WTC11 (cell line): ENCODE measurements around the gene SLC25A45. TPM values are rescaled to one million over a fixed set of nuclear protein-coding genes. Genes with fewer than 3 reads are reported as not detected.

ENCODE experiments used
- ATF2 ChIP-seq: sonication (generic); formaldehyde crosslinking; IDR thresholded peaks from 2 replicates; pipeline ENCODE4 v1.8.1; 2022; ENCODE audit warnings: low read depth, missing genetic modification reagents, borderline replicate concordance
- CREM ChIP-seq: sonication (generic); formaldehyde crosslinking; IDR thresholded peaks from 2 replicates; pipeline ENCODE4 v1.8.1; 2022; ENCODE audit warnings: mild to moderate bottlenecking, missing genetic modification reagents, moderate library complexity
- EMX1 ChIP-seq: fragments of 250-450 bp; sonication (Bioruptor Pico); IDR thresholded peaks from 2 replicates; pipeline ENCODE4 v1.8.0; 2021; ENCODE audit warnings: mild to moderate bottlenecking
- ERG ChIP-seq: fragments of 250-450 bp; sonication (Bioruptor Pico); IDR thresholded peaks from 2 replicates; pipeline ENCODE4 v1.8.0; 2021; ENCODE audit warnings: mild to moderate bottlenecking
- ESRRA ChIP-seq: sonication (generic); formaldehyde crosslinking; IDR thresholded peaks from 2 replicates; pipeline ENCODE4 v1.8.1; 2022; ENCODE audit warnings: mild to moderate bottlenecking, missing genetic modification reagents, borderline replicate concordance
- FOXK1 ChIP-seq: sonication (generic); formaldehyde crosslinking; IDR thresholded peaks from 2 replicates; pipeline ENCODE4 v1.8.0; 2022; ENCODE audit warnings: mild to moderate bottlenecking, moderate library complexity, missing genetic modification reagents
- GRHL2 ChIP-seq: fragments of 250-450 bp; sonication (Bioruptor Pico); IDR thresholded peaks from 2 replicates; pipeline ENCODE4 v1.8.0; 2022; ENCODE audit warnings: mild to moderate bottlenecking, moderate library complexity; ENCODE audit not compliant: insufficient replicate concordance, severe bottlenecking
- GTF2I ChIP-seq: fragments of 250-450 bp; sonication (Bioruptor Pico); conservative IDR thresholded peaks from 2 replicates; pipeline ENCODE4 v1.4.0; 2021; ENCODE audit warnings: mild to moderate bottlenecking
- HMGA2 ChIP-seq: fragments of 250-450 bp; sonication (Bioruptor Pico); IDR thresholded peaks from 2 replicates; pipeline ENCODE4 v1.4.0; 2021; ENCODE audit warnings: mild to moderate bottlenecking, moderate library complexity
- IRF2 ChIP-seq: sonication (generic); formaldehyde crosslinking; IDR thresholded peaks from 2 replicates; pipeline ENCODE4 v1.8.0; 2022; ENCODE audit warnings: low read depth, missing genetic modification reagents, borderline replicate concordance
- JUN ChIP-seq: sonication (generic); formaldehyde crosslinking; IDR thresholded peaks from 2 replicates; pipeline ENCODE4 v1.8.0; 2023; ENCODE audit warnings: mild to moderate bottlenecking, missing genetic modification reagents
- MXD4 ChIP-seq: fragments of 250-450 bp; sonication (Bioruptor Pico); IDR thresholded peaks from 2 replicates; pipeline ENCODE4 v1.8.0; 2021; ENCODE audit warnings: mild to moderate bottlenecking, moderate library complexity, borderline replicate concordance
- MYBL2 ChIP-seq: sonication (generic); formaldehyde crosslinking; IDR thresholded peaks from 2 replicates; pipeline ENCODE4 v1.8.1; 2023; ENCODE audit warnings: mild to moderate bottlenecking, moderate library complexity, missing genetic modification reagents
- NFE2L1 ChIP-seq: sonication (generic); formaldehyde crosslinking; IDR thresholded peaks from 2 replicates; pipeline ENCODE4 v1.8.1; 2023; ENCODE audit warnings: missing genetic modification reagents
- PREB ChIP-seq: sonication (generic); formaldehyde crosslinking; IDR thresholded peaks from 2 replicates; pipeline ENCODE4 v1.8.1; 2022; ENCODE audit warnings: mild to moderate bottlenecking, missing genetic modification reagents, moderate library complexity, borderline replicate concordance
- PRRX2 ChIP-seq: fragments of 250-450 bp; sonication (Bioruptor Pico); IDR thresholded peaks from 2 replicates; pipeline ENCODE4 v1.8.0; 2021; ENCODE audit warnings: mild to moderate bottlenecking
- RELA ChIP-seq: sonication (generic); formaldehyde crosslinking; IDR thresholded peaks from 2 replicates; pipeline ENCODE4 v1.8.1; 2022; ENCODE audit warnings: missing genetic modification reagents, mild to moderate bottlenecking, borderline replicate concordance
- RORB ChIP-seq: fragments of 250-450 bp; sonication (Bioruptor Pico); IDR thresholded peaks from 2 replicates; pipeline ENCODE4 v1.9.0; 2021; ENCODE audit warnings: mild to moderate bottlenecking
- SOX15 ChIP-seq: fragments of 250-450 bp; sonication (Bioruptor Pico); IDR thresholded peaks from 2 replicates; pipeline ENCODE4 v1.9.0; 2021; ENCODE audit warnings: mild to moderate bottlenecking
- STAT6 ChIP-seq: sonication (generic); formaldehyde crosslinking; conservative IDR thresholded peaks from 2 replicates; pipeline ENCODE4 v1.8.1; 2023; ENCODE audit warnings: mild to moderate bottlenecking, low read depth, missing genetic modification reagents, moderate library complexity
- TP53 ChIP-seq: sonication (generic); formaldehyde crosslinking; IDR thresholded peaks from 2 replicates; pipeline ENCODE4 v1.8.1; 2023; ENCODE audit warnings: mild to moderate bottlenecking, missing genetic modification reagents
- ZBTB21 ChIP-seq: sonication (generic); formaldehyde crosslinking; IDR thresholded peaks from 2 replicates; pipeline ENCODE4 v1.8.1; 2023; ENCODE audit warnings: mild to moderate bottlenecking, missing genetic modification reagents, borderline replicate concordance
- ZNF121 ChIP-seq: sonication (generic); formaldehyde crosslinking; IDR thresholded peaks from 2 replicates; pipeline ENCODE4 v1.8.0; 2023; ENCODE audit warnings: missing genetic modification reagents
- ZNF416 ChIP-seq: fragments of 250-450 bp; sonication (Bioruptor Pico); IDR thresholded peaks from 2 replicates; pipeline ENCODE4 v1.9.0; 2021; ENCODE audit warnings: mild to moderate bottlenecking, inconsistent platforms
- ZNF532 ChIP-seq: fragments of 250-450 bp; sonication (Bioruptor Pico); IDR thresholded peaks from 2 replicates; pipeline ENCODE4 v1.9.0; 2021; ENCODE audit warnings: mild to moderate bottlenecking, borderline replicate concordance
- ZSCAN18 ChIP-seq: fragments of 250-450 bp; sonication (Bioruptor Pico); IDR thresholded peaks from 2 replicates; pipeline ENCODE4 v2.1.2; 2022; ENCODE audit warnings: mild to moderate bottlenecking, moderate library complexity
- total RNA-seq: library from RNA; stranded (reverse); gene quantifications from 3 replicates; pipeline ENCODE4 v1.2.3, GENCODE V29; 2021

Gene SLC25A45
- total RNA-seq, 1 experiment from 2014 or later: 1.7 TPM

- TF ChIP-seq PREB (CRISPR knock-in tag) (no peak), HMGA2 (CRISPR knock-in tag) (no peak), ZSCAN18 (CRISPR knock-in tag) (no peak), MXD4 (CRISPR knock-in tag) (no peak), MYBL2 (no peak), ZNF532 (peak; percentile 81; the same call in 1 of the 2 replicates), GRHL2 (CRISPR knock-in tag) (no peak), ZBTB21 (CRISPR knock-in tag) (no peak), ERG (CRISPR knock-in tag) (no peak; the same call in 1 of the 2 replicates), ESRRA (no peak), FOXK1 (peak; percentile 42; the same call in 1 of the 2 replicates), ATF2 (no peak), STAT6 (CRISPR knock-in tag) (no peak), PRRX2 (peak; percentile 9; the same call in 1 of the 2 replicates), SOX15 (CRISPR knock-in tag) (no peak), ZNF416 (CRISPR knock-in tag) (peak; percentile 46), RORB (CRISPR knock-in tag) (no peak), JUN (CRISPR knock-in tag) (peak; percentile 68; the same call in 1 of the 2 replicates), GTF2I (CRISPR knock-in tag) (no peak), IRF2 (CRISPR knock-in tag) (no peak), NFE2L1 (CRISPR knock-in tag) (no peak), EMX1 (CRISPR knock-in tag) (peak; percentile 64; the same call in 1 of the 2 replicates), CREM (0 out of 2 replicates have a peak, but pooled peaks have one; percentile 25), TP53 (CRISPR knock-in tag) (no peak), ZNF121 (no peak), RELA (CRISPR knock-in tag) (no peak)
Measured at GRCh38 chr11:65354265-65355012, 28.0 kb downstream of the SLC25A45 start, which contains the start of gene TIGD3 (continued).
